Astrocyte (in vitro differentiated cells and primary cell): ENCODE measurements around the gene NAB1. TPM values are rescaled to one million over a fixed set of nuclear protein-coding genes. Genes with fewer than 3 reads are reported as not detected.

ENCODE experiments used
- DNase-seq: peaks from one replicate; pipeline ENCODE4 v3.0.0-alpha.2; 2010; ENCODE audit warnings: low read depth
- FAIRE-seq: peaks from 2 replicates; lab custom pipeline; 2011; peaks lifted over from hg19 to GRCh38; lab: Jason Lieb, UNC
- H2AFZ ChIP-seq: 2 replicates; pipeline ENCODE4 v1.6.0; 2012; ENCODE audit warnings: low read depth, low read length, inconsistent platforms
- H3K27ac ChIP-seq: 2 replicates; pipeline ENCODE4 v1.5.1; 2011; ENCODE audit warnings: low read depth, low read length, inconsistent platforms
- H3K27me3 ChIP-seq: 2 replicates; pipeline ENCODE4 v1.6.0; 2011; ENCODE audit warnings: low read length, inconsistent platforms; ENCODE audit not compliant: insufficient read depth
- H3K36me3 ChIP-seq: 2 replicates; pipeline ENCODE4 v1.5.1; 2011; ENCODE audit warnings: low read length, inconsistent platforms; ENCODE audit not compliant: insufficient read depth
- H3K4me1 ChIP-seq: 2 replicates; pipeline ENCODE4 v1.5.1; 2011; ENCODE audit warnings: low read length, inconsistent platforms; ENCODE audit not compliant: insufficient read depth
- H3K4me2 ChIP-seq: 2 replicates; pipeline ENCODE4 v1.6.0; 2012; ENCODE audit warnings: low read length, inconsistent platforms
- H3K4me3 ChIP-seq: 2 replicates; pipeline ENCODE4 v1.5.1; 2011; ENCODE audit warnings: low read depth, mild to moderate bottlenecking, low read length, inconsistent platforms; ENCODE audit not compliant: insufficient read depth
- H3K79me2 ChIP-seq: 2 replicates; pipeline ENCODE4 v1.6.0; 2012; ENCODE audit warnings: mild to moderate bottlenecking, low read length, inconsistent platforms; ENCODE audit not compliant: insufficient read depth
- H3K9ac ChIP-seq: 2 replicates; pipeline ENCODE4 v1.6.0; 2012; ENCODE audit warnings: mild to moderate bottlenecking, low read length, inconsistent platforms
- H3K9me3 ChIP-seq: 2 replicates; pipeline ENCODE4 v1.5.1; 2012; ENCODE audit warnings: low read depth, mild to moderate bottlenecking, low read length, inconsistent platforms; ENCODE audit not compliant: insufficient read depth
- H4K20me1 ChIP-seq: 2 replicates; pipeline ENCODE4 v1.6.0; 2012; ENCODE audit warnings: low read length, inconsistent platforms; ENCODE audit not compliant: insufficient read depth
- H3K27ac Mint-ChIP-seq: one replicate; pipeline ENCODE4 v1.8.0; 2021; ENCODE audit warnings: mild to moderate bottlenecking, mixed read lengths; ENCODE audit not compliant: unreplicated experiment
- H3K27me3 Mint-ChIP-seq: one replicate; pipeline ENCODE4 v1.8.0; 2021; ENCODE audit warnings: low read depth, mixed read lengths; ENCODE audit not compliant: unreplicated experiment
- H3K36me3 Mint-ChIP-seq: one replicate; pipeline ENCODE4 v1.8.0; 2021; ENCODE audit warnings: low read depth, mixed read lengths; ENCODE audit not compliant: unreplicated experiment
- H3K4me1 Mint-ChIP-seq: one replicate; pipeline ENCODE4 v1.8.0; 2021; ENCODE audit warnings: low read depth, mixed read lengths; ENCODE audit not compliant: unreplicated experiment
- H3K4me3 Mint-ChIP-seq: one replicate; pipeline ENCODE4 v1.8.0; 2021; ENCODE audit warnings: mild to moderate bottlenecking, moderate library complexity, mixed read lengths; ENCODE audit not compliant: unreplicated experiment
- H3K9me3 Mint-ChIP-seq: one replicate; pipeline ENCODE4 v1.8.0; 2021; ENCODE audit warnings: mild to moderate bottlenecking, mixed read lengths; ENCODE audit not compliant: unreplicated experiment
- CTCF ChIP-seq: IDR thresholded peaks from 2 replicates; pipeline ENCODE4 v1.5.1; 2011; ENCODE audit warnings: low read depth, mild to moderate bottlenecking, inconsistent platforms, low read length, moderate library complexity; ENCODE audit not compliant: insufficient read depth
- EZH2 ChIP-seq: IDR thresholded peaks from 2 replicates; pipeline ENCODE4 v1.6.1; 2012; ENCODE audit warnings: mild to moderate bottlenecking, low read length, inconsistent platforms; ENCODE audit not compliant: insufficient read depth
- total RNA-seq: library from RNA; stranded (reverse); gene quantifications from 2 replicates; pipeline ENCODE4 v1.2.1, GENCODE V29; 2021

Gene NAB1
- total RNA-seq, 1 donor from 2014 or later = 25.4 TPM

DNA sequence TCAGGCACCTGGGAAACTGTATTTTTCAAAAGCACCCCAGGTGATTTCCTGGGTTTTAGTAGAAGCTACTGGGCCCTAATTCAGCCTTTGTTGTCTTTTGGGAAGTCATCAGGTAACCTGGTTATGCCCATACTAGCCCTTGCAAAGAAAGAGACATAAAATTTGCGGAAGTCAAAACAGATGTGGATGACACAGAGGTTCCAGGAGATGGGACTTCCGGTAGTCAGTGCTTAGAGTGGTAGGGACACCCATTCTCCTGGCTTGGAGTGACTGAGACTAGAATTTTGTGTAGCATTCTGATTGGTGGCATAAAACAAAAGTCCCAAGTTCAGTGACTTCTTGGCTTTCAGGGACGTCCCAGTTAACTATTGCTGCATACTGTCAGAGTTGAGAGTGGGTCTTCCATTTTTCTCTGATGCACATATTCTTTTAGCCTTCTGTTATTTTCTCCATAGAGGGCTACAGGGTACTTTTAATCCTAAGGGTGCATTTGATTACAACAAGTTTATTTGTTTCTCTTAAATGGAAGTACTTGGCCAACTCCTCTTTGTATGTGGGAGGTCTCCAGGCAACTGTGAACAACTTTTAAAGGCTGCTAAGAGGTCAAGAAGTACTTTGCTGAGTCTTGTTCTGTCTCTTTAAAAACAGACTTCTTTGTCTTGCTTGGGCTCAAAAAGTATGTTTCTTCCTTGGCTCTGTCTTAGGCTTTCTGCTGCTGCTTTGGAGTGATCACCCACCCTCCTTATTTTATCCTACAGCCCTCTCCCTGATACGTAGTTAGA lies 8.8 kb downstream of the NAB1 start:
- no peaks in the 10 kb centered on the region for H3K27me3 ChIP-seq
- Mint-ChIP-seq H3K27ac (no peak overlapping the region), H3K27me3 (no peaks in the 10 kb centered on the region), H3K36me3 (peaks cover 5% of the 10 kb centered on the region), H3K4me3 (no peak overlapping the region), H3K4me1 (peaks cover 12% of the 10 kb centered on the region), H3K9me3 (no peaks in the 10 kb centered on the region)
- no peak overlapping the region for H3K4me2 ChIP-seq
- H3K9ac ChIP-seq = no peak overlapping the region
- H3K27ac ChIP-seq = no peak overlapping the region
- H2AFZ ChIP-seq = no peak overlapping the region
- H3K36me3 ChIP-seq = peaks cover 3% of the 10 kb centered on the region
- FAIRE-seq = no peak
- no peaks in the 10 kb centered on the region for H3K9me3 ChIP-seq
- no peak for DNase-seq
- no peak for TF ChIP-seq EZH2
- peaks cover 78% of the 10 kb centered on the region for H3K79me2 ChIP-seq
- no peak overlapping the region for H3K4me3 ChIP-seq
- no peaks in the 10 kb centered on the region for H3K4me1 ChIP-seq
- peaks cover 66% of the 10 kb centered on the region for H4K20me1 ChIP-seq

GRCh38 chr2:190659553-190659952 lies 10.7 kb downstream of the NAB1 start:
- no peaks in the 10 kb centered on the region for H3K9me3 Mint-ChIP-seq
- TF ChIP-seq EZH2 (no peak), CTCF (no peak)
- H3K4me1 ChIP-seq = peaks cover 3% of the 10 kb centered on the region
- DNase-seq (no peak), FAIRE-seq (no peak)
- H3K36me3 ChIP-seq = peaks cover 3% of the 10 kb centered on the region
- H3K4me2 ChIP-seq = no peak overlapping the region
- H4K20me1 ChIP-seq = peaks cover 49% of the 10 kb centered on the region
- H3K4me3 ChIP-seq = no peak overlapping the region
- peaks cover 66% of the 10 kb centered on the region for H3K79me2 ChIP-seq
- no peak overlapping the region for H3K4me3 Mint-ChIP-seq
- no peaks in the 10 kb centered on the region for H3K27me3 ChIP-seq
- no peak overlapping the region for H2AFZ ChIP-seq
- H3K27ac Mint-ChIP-seq = no peak overlapping the region
- H3K27me3 Mint-ChIP-seq = no peaks in the 10 kb centered on the region
- no peak overlapping the region for H3K9ac ChIP-seq
- H3K36me3 Mint-ChIP-seq = peaks cover 5% of the 10 kb centered on the region
- H3K4me1 Mint-ChIP-seq = peaks cover 18% of the 10 kb centered on the region
- no peak overlapping the region for H3K27ac ChIP-seq
- H3K9me3 ChIP-seq = no peaks in the 10 kb centered on the region

DNA sequence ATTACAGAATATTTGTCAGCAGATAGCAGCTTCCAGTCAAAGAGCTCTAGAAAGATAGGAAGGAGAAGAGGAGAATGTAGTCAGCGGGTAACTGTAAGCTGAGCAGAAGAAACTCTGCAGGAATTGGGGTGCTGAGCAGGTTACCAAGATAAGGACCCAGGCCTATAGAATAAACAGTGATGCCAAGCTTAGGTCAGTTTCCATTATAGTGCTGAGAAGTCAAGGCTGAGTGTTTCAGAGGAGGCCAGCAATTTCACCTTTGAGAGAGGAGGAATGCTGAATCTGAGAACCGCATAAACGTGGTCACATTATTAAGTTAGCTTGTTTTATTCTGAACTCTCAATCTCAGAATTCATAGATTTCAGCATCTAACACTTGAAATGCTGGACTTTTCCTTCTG lies 13.9 kb downstream of the NAB1 start:
- Mint-ChIP-seq H3K36me3 (peaks cover 8% of the 10 kb centered on the region), H3K4me1 (peaks cover 19% of the 10 kb centered on the region), H3K4me3 (no peak overlapping the region), H3K27ac (no peak overlapping the region), H3K9me3 (no peaks in the 10 kb centered on the region), H3K27me3 (no peaks in the 10 kb centered on the region)
- H3K36me3 ChIP-seq = peaks cover 3% of the 10 kb centered on the region
- H3K79me2 ChIP-seq = peaks cover 58% of the 10 kb centered on the region
- DNase-seq (no peak), FAIRE-seq (no peak)
- H4K20me1 ChIP-seq = peaks cover 26% of the 10 kb centered on the region
- no peak overlapping the region for H3K4me3 ChIP-seq
- no peaks in the 10 kb centered on the region for H3K9me3 ChIP-seq
- no peaks in the 10 kb centered on the region for H3K27me3 ChIP-seq
- H3K27ac ChIP-seq = no peak overlapping the region
- H3K4me1 ChIP-seq = peaks cover 3% of the 10 kb centered on the region
- no peak overlapping the region for H2AFZ ChIP-seq
- no peak overlapping the region for H3K9ac ChIP-seq
- TF ChIP-seq EZH2 (no peak), CTCF (no peak)
- no peak overlapping the region for H3K4me2 ChIP-seq
